Left colon (tissue), 2 donors: ENCODE data around the gene CRYBG1. TPM values are rescaled to one million over a fixed set of nuclear protein-coding genes. Genes with fewer than 3 reads are reported as not detected.

Source experiments
- ATAC-seq: fragments of 200-7000 bp; cut with Tn5 transposase; one replicate; pipeline ENCODE4 v1.9.1; 2020; ENCODE audit warnings: mild to moderate bottlenecking, moderate library complexity
- DNase-seq, 2 donors: peaks; one replicate each; pipeline ENCODE4 v3.0.0-alpha.2; 2020
- intact Hi-C, 2 donors: fragments of 100-400 bp; cut with DNase I in 1 of 2; cut with micrococcal nuclease in 1 of 2; formaldehyde crosslinking; loops; one replicate each; pipeline versions ENCODE4 v1.11.2 to v1.14.0; 2022; cut with DNase I, micrococcal nuclease
- total RNA-seq, 2 donors: library from RNA; stranded (reverse); fragmentation: NEBNext Ultra II Directional; extraction: Animal tissue kit (Norgen Biotek cat#: 25700); gene quantifications; one replicate each; pipeline ENCODE4 v1.2.1, GENCODE V29; 2021
- donor health status: DM: no; HTN: no; CAD: no.
- donor health status: DM: yes; HTN: yes; CAD: no.

Gene CRYBG1
- total RNA-seq, 2 donors from 2014 or later = 73.7 to 77.5 TPM

- intact Hi-C loops = no loop called here
- no peak for DNase-seq
- ATAC-seq = no peak
Measured at GRCh38 chr6:106475284-106475683, 114.8 kb downstream of the CRYBG1 start.

GRCh38 chr6:106476331-106477105 lies 116.0 kb downstream of the CRYBG1 start:
- ATAC-seq (no peak), DNase-seq (no peak)
- intact Hi-C loops = no loop called here

GRCh38 chr6:106477146-106477545 lies 116.6 kb downstream of the CRYBG1 start:
- no peak for DNase-seq
- intact Hi-C loops = no loop called here
- no peak for ATAC-seq

- ATAC-seq (peak; percentile 20), DNase-seq (no peak)
- intact Hi-C loops = no loop called here
Measured at GRCh38 chr6:106477790-106478189, 117.3 kb downstream of the CRYBG1 start.

GRCh38 chr6:106486236-106486635 lies 125.7 kb downstream of the CRYBG1 start:
- DNase-seq = no peak
- intact Hi-C loops = no loop called here
- no peak for ATAC-seq

GRCh38 chr6:106488494-106489370 lies 128.2 kb downstream of the CRYBG1 start:
- intact Hi-C loops = no loop called here
- ATAC-seq = no peak

GRCh38 chr6:106490030-106490429 lies 129.5 kb downstream of the CRYBG1 start:
- no peak for ATAC-seq
- no peak for DNase-seq
- intact Hi-C loops = no loop called here

More at GRCh38 chr6:106488494-106489370, 128.2 kb downstream of the CRYBG1 start:
- no peak for DNase-seq

GRCh38 chr6:106490436-106490835 lies 129.9 kb downstream of the CRYBG1 start:
- ATAC-seq (peak; percentile 33), DNase-seq (no peak)
- intact Hi-C loops = no loop called here

GRCh38 chr6:106490974-106491373 lies 130.5 kb downstream of the CRYBG1 start:
- DNase-seq (no peak), ATAC-seq (no peak)
- intact Hi-C loops = no loop called here

- DNase-seq (no peak), ATAC-seq (peak; percentile 53)
- intact Hi-C loops = no loop called here
Measured at GRCh38 chr6:106495014-106495413, 134.5 kb downstream of the CRYBG1 start.

- intact Hi-C loops = no loop called here
- ATAC-seq (no peak), DNase-seq (no peak)
Measured at GRCh38 chr6:106496823-106497222, 136.3 kb downstream of the CRYBG1 start.

GRCh38 chr6:106501960-106502371 lies 141.4 kb downstream of the CRYBG1 start:
- intact Hi-C loops = no loop called here
- ATAC-seq = no peak

GRCh38 chr6:106502559-106502958 lies 142.0 kb downstream of the CRYBG1 start:
- no peak for DNase-seq
- peak; percentile 90 for ATAC-seq
- intact Hi-C loops = no loop called here

More at GRCh38 chr6:106501960-106502371, 141.4 kb downstream of the CRYBG1 start:
- no peak for DNase-seq

- DNase-seq = no peak
- ATAC-seq = no peak
- intact Hi-C loops = no loop called here
Measured at GRCh38 chr6:106508277-106508676, 147.8 kb downstream of the CRYBG1 start.

- intact Hi-C loops = no loop called here
- DNase-seq (no peak), ATAC-seq (no peak)
Measured at GRCh38 chr6:106508834-106509233, 148.3 kb downstream of the CRYBG1 start.

- ATAC-seq (no peak), DNase-seq (no peak)
- intact Hi-C loops = no loop called here
Measured at GRCh38 chr6:106509420-106510089, 149.0 kb downstream of the CRYBG1 start.

- intact Hi-C loops = no loop called here
- peak; percentile 51 for ATAC-seq
Measured at GRCh38 chr6:106510090-106510970, 149.8 kb downstream of the CRYBG1 start.

GRCh38 chr6:106511288-106512047 lies 151.0 kb downstream of the CRYBG1 start:
- intact Hi-C loops = no loop called here
- ATAC-seq = peak; percentile 14
- peak; percentile 44 to 65 for DNase-seq

More at GRCh38 chr6:106510090-106510970, 149.8 kb downstream of the CRYBG1 start:
- peak; percentile 83 to 87 for DNase-seq
